ENCODE results near the gene FAM107A. TPM values are rescaled to one million over a fixed set of nuclear protein-coding genes. Genes with fewer than 3 reads are reported as not detected.

FAM107A gene
- total RNA-seq, 1 donor from 2014 or later = not detected

- Mint-ChIP-seq H3K4me1 (ENCODE audit: low read depth) (peaks cover 3% of the 10 kb centered on the region), H3K9me3 (ENCODE audit: low read depth) (peaks cover 4% of the 10 kb centered on the region), H3K27me3 (no peaks in the 10 kb centered on the region), H3K27ac (no peak overlapping the region), H3K36me3 (ENCODE audit: insufficient read depth) (no peaks in the 10 kb centered on the region), H3K4me3 (ENCODE audit: low read depth) (no peak overlapping the region)
- no peak for TF ChIP-seq CTCF (IDR thresholded peaks at IDR 0.05; ENCODE audit: unreplicated experiment)
- DNase-seq (ENCODE audit: low spot score, unreplicated experiment) = no peak
Observed at GRCh38 chr3:58563386-58564035, 13.7 kb downstream of the FAM107A start.

- DNase-seq (ENCODE audit: low spot score, unreplicated experiment) = no peak
- no peak for TF ChIP-seq CTCF (IDR thresholded peaks at IDR 0.05; ENCODE audit: unreplicated experiment)
- H3K4me1 Mint-ChIP-seq (ENCODE audit: low read depth) = peaks cover 4% of the 10 kb centered on the region
- H3K4me3 Mint-ChIP-seq (ENCODE audit: low read depth) = no peak overlapping the region
- peaks cover 4% of the 10 kb centered on the region for H3K9me3 Mint-ChIP-seq (ENCODE audit: low read depth)
- H3K27me3 Mint-ChIP-seq = no peaks in the 10 kb centered on the region
- no peak overlapping the region for H3K27ac Mint-ChIP-seq
- no peaks in the 10 kb centered on the region for H3K36me3 Mint-ChIP-seq (ENCODE audit: insufficient read depth)
Observed at GRCh38 chr3:58562498-58562897, 14.7 kb downstream of the FAM107A start.

- no peak for DNase-seq (ENCODE audit: low spot score, unreplicated experiment)
- no peaks in the 10 kb centered on the region for H3K36me3 Mint-ChIP-seq (ENCODE audit: insufficient read depth)
- peak; percentile 47 for TF ChIP-seq CTCF (IDR thresholded peaks at IDR 0.05; ENCODE audit: unreplicated experiment)
- no peak overlapping the region for H3K4me3 Mint-ChIP-seq (ENCODE audit: low read depth)
- H3K27ac Mint-ChIP-seq = peak overlapping the region; percentile 94
- no peaks in the 10 kb centered on the region for H3K27me3 Mint-ChIP-seq
- H3K4me1 Mint-ChIP-seq (ENCODE audit: low read depth) = peaks cover 4% of the 10 kb centered on the region
- H3K9me3 Mint-ChIP-seq (ENCODE audit: low read depth) = peaks cover 4% of the 10 kb centered on the region
Observed at GRCh38 chr3:58560771-58561311, 16.4 kb downstream of the FAM107A start.

GRCh38 chr3:58559586-58559985 lies 17.6 kb downstream of the FAM107A start:
- Mint-ChIP-seq H3K4me1 (ENCODE audit: low read depth) (peaks cover 4% of the 10 kb centered on the region), H3K27me3 (peaks cover 4% of the 10 kb centered on the region), H3K4me3 (ENCODE audit: low read depth) (no peak overlapping the region), H3K36me3 (ENCODE audit: insufficient read depth) (no peaks in the 10 kb centered on the region), H3K9me3 (ENCODE audit: low read depth) (peaks cover 4% of the 10 kb centered on the region), H3K27ac (no peak overlapping the region)
- no peak for DNase-seq (ENCODE audit: low spot score, unreplicated experiment)
- TF ChIP-seq CTCF (IDR thresholded peaks at IDR 0.05; ENCODE audit: unreplicated experiment) = no peak

GRCh38 chr3:58557491-58557890 lies 19.7 kb downstream of the FAM107A start:
- no peak for TF ChIP-seq CTCF (IDR thresholded peaks at IDR 0.05; ENCODE audit: unreplicated experiment)
- Mint-ChIP-seq H3K4me1 (ENCODE audit: low read depth) (peaks cover 4% of the 10 kb centered on the region), H3K27ac (no peak overlapping the region), H3K9me3 (ENCODE audit: low read depth) (peaks cover 4% of the 10 kb centered on the region), H3K27me3 (peaks cover 4% of the 10 kb centered on the region), H3K4me3 (ENCODE audit: low read depth) (no peak overlapping the region), H3K36me3 (ENCODE audit: insufficient read depth) (no peaks in the 10 kb centered on the region)
- DNase-seq (ENCODE audit: low spot score, unreplicated experiment) = no peak
